Spleen (tissue), 7 donors: ENCODE measurements around the gene TRPM2.

ENCODE experiments used
- CTCF ChIP-seq, 11 experiments: fragments of 200-600 bp in 7 of 11; fragments of 450-650 bp in 4 of 11; sonication (generic) in 4 of 11; IDR thresholded peaks in 8 of 11; conservative IDR thresholded peaks in 3 of 11; 1 replicate in 7 of 11; 2 replicates in 4 of 11; pipeline versions ENCODE4 v1.4.0 to v1.8.0; 2016 to 2021; ENCODE audit warnings: antibody characterized with exemption in 11 of 11, inconsistent platforms in 4 of 11, mild to moderate bottlenecking in 1 of 11
- POLR2AphosphoS5 ChIP-seq, 3 donors: sonication (generic); formaldehyde crosslinking; IDR thresholded peaks; one replicate each; pipeline ENCODE4 v1.5.1; 2017; ENCODE audit warnings: antibody characterized with exemption in 3 of 3
- donor health status: DM: no; HTN: no; CAD: no; lungs with moderate emphysema.
- donor health status: DM: no; HTN: no; CAD: no.
- donor health status: DM: no; HTN: no; CAD: no.

DNA sequence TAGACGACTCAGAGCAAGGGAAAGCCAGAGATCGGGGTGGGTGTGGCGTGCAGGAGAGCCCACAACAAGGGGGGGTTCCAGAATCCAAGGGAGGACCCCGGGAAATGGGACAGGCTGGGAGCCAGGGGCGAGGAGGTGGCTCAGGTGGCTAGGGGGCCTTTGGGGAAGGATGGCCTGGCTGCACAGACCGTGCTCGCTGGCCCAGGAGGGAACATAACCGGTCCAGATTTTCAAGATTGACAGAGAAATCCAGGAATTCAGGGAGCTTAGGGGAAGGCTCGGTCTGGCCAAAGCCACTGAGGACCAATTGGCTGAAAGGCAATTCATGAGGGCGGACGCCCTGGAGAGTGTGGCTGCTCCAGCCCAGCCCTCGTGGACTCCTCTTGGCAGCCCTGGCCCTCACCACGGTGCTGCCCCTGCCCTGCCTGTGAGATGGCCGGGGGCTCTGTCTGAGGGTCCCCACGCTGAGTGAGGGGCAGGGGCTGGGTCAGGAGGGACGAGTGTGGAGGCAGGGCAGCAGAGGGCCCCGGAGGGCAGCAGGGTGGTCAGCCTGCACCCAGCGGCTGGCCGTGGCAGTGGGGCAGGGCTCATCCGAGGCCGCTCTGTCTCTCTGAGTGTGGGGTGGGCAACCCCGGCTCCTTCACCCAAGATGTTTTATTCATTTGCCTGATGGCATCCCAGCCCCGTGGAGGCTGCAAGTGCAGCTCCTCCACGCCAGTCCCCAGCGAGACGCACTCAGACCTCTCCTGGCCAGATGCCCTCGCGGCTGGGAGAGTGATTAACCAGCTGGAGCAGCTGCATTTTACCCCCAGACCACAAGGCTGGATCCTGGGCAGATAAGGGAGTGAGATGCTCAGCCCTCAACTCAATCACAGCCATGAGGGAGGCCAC is 96.3 kb downstream of the TRPM2 start:
- TF ChIP-seq CTCF (IDR thresholded peaks at IDR 0.05 in 8 of 11, conservative IDR thresholded peaks at IDR 0.05 in 3 of 11): no peak
- TF ChIP-seq POLR2AphosphoS5 (IDR thresholded peaks at IDR 0.05): no peak
